ENCODE measurements around the gene STIM2. TPM values are rescaled to one million over a fixed set of nuclear protein-coding genes. Genes with fewer than 3 reads are reported as not detected.

STIM2 gene
- total RNA-seq, 1 experiment from 2014 or later, result 15.5 TPM

- ChIA-PET CTCF (no interaction called here), POLR2A (ENCODE audit: unreplicated experiment) (no interaction called here)
- no peak for DNase-seq
- Histone ChIP-seq H3K9me2 (replicated peaks; ENCODE audit: low read length) (no peaks in the 10 kb centered on the region), H3K27me3 (ENCODE audit: low read length) (no peaks in the 10 kb centered on the region), H3K9ac (ENCODE audit: low read length) (no peak overlapping the region), H4K20me1 (ENCODE audit: low read length) (no peaks in the 10 kb centered on the region), H3K36me3 (ENCODE audit: low read depth, low read length) (no peaks in the 10 kb centered on the region), H3K4me3 (ENCODE audit: low read length) (peak overlapping the region; percentile 58), H3F3A (ENCODE audit: low read length, unreplicated experiment) (peaks cover 3% of the 10 kb centered on the region), H2AFZ (ENCODE audit: low read length) (0 out of 2 replicates have a peak overlapping the region, but pooled peaks have one; percentile 11), H3K4me2 (ENCODE audit: low read length) (peak overlapping the region; percentile 81), H3K4me1 (ENCODE audit: insufficient read depth, low read length) (peaks cover 75% of the 10 kb centered on the region), H3K79me2 (ENCODE audit: low read length) (no peaks in the 10 kb centered on the region), H3K27ac (ENCODE audit: low read length) (peak overlapping the region; percentile 89), H3K9me3 (ENCODE audit: low read length) (no peaks in the 10 kb centered on the region)
- no peak for TF ChIP-seq CTCF (conservative IDR thresholded peaks at IDR 0.05; ENCODE audit: low read depth, low read length)
- TF ChIP-seq EZH2phosphoT487 (IDR thresholded peaks at IDR 0.05; ENCODE audit: borderline replicate concordance, low read length), result no peak
- TF ChIP-seq EZH2 (IDR thresholded peaks at IDR 0.05; ENCODE audit: low read length, unreplicated experiment), result no peak
- BruUV-seq (replicated peaks), result no TSS peak
- no peak for ATAC-seq
- intact Hi-C loops (cut with micrococcal nuclease), result loop anchor here (5.0 kb wide), 2 partner anchors 44 to 99 kb away; no protein-coding TSS in a partner anchor
Observed at GRCh38 chr4:27006646-27007045, 146.0 kb downstream of the STIM2 start.

GRCh38 chr4:27007507-27007906 lies 146.9 kb downstream of the STIM2 start:
- Histone ChIP-seq H3K27me3 (ENCODE audit: low read length) (no peaks in the 10 kb centered on the region), H2AFZ (ENCODE audit: low read length) (no peak overlapping the region), H3K4me3 (ENCODE audit: low read length) (no peak overlapping the region), H3K4me1 (ENCODE audit: insufficient read depth, low read length) (peaks cover 81% of the 10 kb centered on the region), H4K20me1 (ENCODE audit: low read length) (no peaks in the 10 kb centered on the region), H3F3A (ENCODE audit: low read length, unreplicated experiment) (peaks cover 3% of the 10 kb centered on the region), H3K9ac (ENCODE audit: low read length) (no peak overlapping the region), H3K4me2 (ENCODE audit: low read length) (0 out of 2 replicates have a peak overlapping the region, but pooled peaks have one; percentile 17), H3K36me3 (ENCODE audit: low read depth, low read length) (no peaks in the 10 kb centered on the region), H3K27ac (ENCODE audit: low read length) (no peak overlapping the region), H3K79me2 (ENCODE audit: low read length) (no peaks in the 10 kb centered on the region), H3K9me3 (ENCODE audit: low read length) (no peaks in the 10 kb centered on the region), H3K9me2 (replicated peaks; ENCODE audit: low read length) (no peaks in the 10 kb centered on the region)
- intact Hi-C loops (cut with micrococcal nuclease), result loop anchor here (5.0 kb wide), 2 partner anchors 45 to 100 kb away; no protein-coding TSS in a partner anchor
- ChIA-PET CTCF (interaction anchor here (1.1 kb wide), 1 partner anchor 219 kb away, joined by 5 read pairs; no protein-coding TSS in a partner anchor), POLR2A (ENCODE audit: unreplicated experiment) (no interaction called here)
- DNase-seq, result no peak
- no peak for ATAC-seq
- BruUV-seq (replicated peaks), result no TSS peak
- TF ChIP-seq EZH2 (IDR thresholded peaks at IDR 0.05; ENCODE audit: low read length, unreplicated experiment), result no peak
- no peak for TF ChIP-seq EZH2phosphoT487 (IDR thresholded peaks at IDR 0.05; ENCODE audit: borderline replicate concordance, low read length)
- no peak for TF ChIP-seq CTCF (conservative IDR thresholded peaks at IDR 0.05; ENCODE audit: low read depth, low read length)

- Histone ChIP-seq H3K4me1 (ENCODE audit: insufficient read depth, low read length) (peaks cover 70% of the 10 kb centered on the region), H3K4me2 (ENCODE audit: low read length) (no peak overlapping the region), H4K20me1 (ENCODE audit: low read length) (no peaks in the 10 kb centered on the region), H3K9me3 (ENCODE audit: low read length) (no peaks in the 10 kb centered on the region), H3K9ac (ENCODE audit: low read length) (no peak overlapping the region), H3K27me3 (ENCODE audit: low read length) (no peaks in the 10 kb centered on the region), H3K9me2 (replicated peaks; ENCODE audit: low read length) (no peaks in the 10 kb centered on the region), H3F3A (ENCODE audit: low read length, unreplicated experiment) (peaks cover 3% of the 10 kb centered on the region), H3K4me3 (ENCODE audit: low read length) (no peak overlapping the region), H3K36me3 (ENCODE audit: low read depth, low read length) (no peaks in the 10 kb centered on the region), H3K79me2 (ENCODE audit: low read length) (no peaks in the 10 kb centered on the region), H2AFZ (ENCODE audit: low read length) (no peak overlapping the region), H3K27ac (ENCODE audit: low read length) (no peak overlapping the region)
- ATAC-seq, result no peak
- ChIA-PET POLR2A (ENCODE audit: unreplicated experiment) (no interaction called here), CTCF (no interaction called here)
- DNase-seq, result no peak
- no TSS peak for BruUV-seq (replicated peaks)
- no peak for TF ChIP-seq CTCF (conservative IDR thresholded peaks at IDR 0.05; ENCODE audit: low read depth, low read length)
- TF ChIP-seq EZH2phosphoT487 (IDR thresholded peaks at IDR 0.05; ENCODE audit: borderline replicate concordance, low read length), result no peak
- TF ChIP-seq EZH2 (IDR thresholded peaks at IDR 0.05; ENCODE audit: low read length, unreplicated experiment), result no peak
- intact Hi-C loops (cut with micrococcal nuclease), result loop anchor here (5.0 kb wide), 2 partner anchors 46 to 101 kb away; no protein-coding TSS in a partner anchor
Observed at GRCh38 chr4:27008679-27009078, 148.0 kb downstream of the STIM2 start.

All from PC-3 (cell line).